ENCODE data around the gene TBC1D22A.

The TBC1D22A gene

GRCh38 chr22:46963672-46964545 is 201.5 kb downstream of the TBC1D22A start:
- DNase-seq, result no peak

- DNase-seq, result no peak
Measured at GRCh38 chr22:46964773-46965550, 202.5 kb downstream of the TBC1D22A start.

- DNase-seq, result no peak
Measured at GRCh38 chr22:46965555-46966494, 203.4 kb downstream of the TBC1D22A start.

GRCh38 chr22:46966495-46966845 is 204.0 kb downstream of the TBC1D22A start:
- DNase-seq, result no peak

DNA sequence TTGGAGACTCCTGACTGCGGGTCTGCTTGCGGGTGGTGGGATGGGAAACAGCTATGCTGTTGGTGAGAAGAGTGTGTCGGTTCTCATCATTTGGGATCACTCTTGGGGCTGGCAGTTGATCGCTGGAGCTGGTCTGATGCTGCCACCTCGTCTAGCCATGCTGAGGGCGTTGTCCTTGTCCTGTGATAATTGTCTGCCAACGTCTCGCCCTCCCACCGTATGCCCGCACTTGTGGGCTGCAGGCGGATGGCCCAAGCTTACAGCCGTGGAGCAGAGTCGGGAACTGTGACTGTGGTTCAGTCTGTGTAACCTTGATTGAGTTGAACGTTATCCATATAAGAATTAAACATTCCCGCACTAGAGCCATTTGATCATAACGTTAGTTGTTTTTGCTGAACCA is 204.4 kb downstream of the TBC1D22A start:
- DNase-seq, result no peak

DNA sequence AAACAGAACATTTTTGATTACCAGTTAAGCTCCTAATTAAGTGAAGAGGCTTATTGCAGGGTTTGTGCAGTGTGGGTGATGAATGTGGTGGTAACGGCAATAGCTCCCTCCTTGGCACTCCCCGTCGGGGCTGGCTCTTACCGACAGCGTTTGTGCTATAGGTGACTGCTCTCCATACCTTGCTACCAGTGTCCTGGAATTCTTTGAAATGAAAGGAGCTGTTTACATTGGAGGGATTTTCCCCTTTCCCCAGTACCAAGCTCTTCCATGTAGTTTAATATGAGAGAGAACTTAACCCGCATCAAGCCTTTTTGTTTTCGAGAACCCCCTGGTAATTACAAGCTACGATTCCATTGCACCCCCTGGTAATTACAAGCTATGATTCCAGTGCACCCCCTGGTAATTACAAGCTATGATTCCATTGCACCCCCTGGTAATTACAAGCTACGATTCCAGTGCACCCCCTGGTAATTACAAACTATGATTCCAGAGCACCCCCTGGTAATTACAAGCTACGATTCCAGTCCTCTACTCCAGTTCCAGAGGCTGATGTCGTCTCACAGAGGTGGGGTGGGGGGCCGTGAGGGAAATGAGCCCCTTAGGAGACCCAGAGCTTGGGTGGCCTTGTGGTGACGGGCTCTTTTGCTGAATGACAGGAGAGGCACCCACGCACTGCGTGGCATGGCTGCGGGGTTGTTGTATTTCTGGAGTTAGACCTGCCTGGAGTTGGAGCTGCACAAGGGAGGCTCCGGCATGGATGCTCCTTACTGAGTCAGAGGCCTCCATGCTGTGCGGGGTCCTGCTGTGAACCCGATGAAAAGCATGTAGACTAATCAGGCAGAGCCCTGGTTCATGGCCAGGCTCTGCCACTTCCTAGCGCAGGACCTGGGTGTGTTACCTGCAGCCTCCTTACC is 205.3 kb downstream of the TBC1D22A start:
- no peak for DNase-seq

DNA sequence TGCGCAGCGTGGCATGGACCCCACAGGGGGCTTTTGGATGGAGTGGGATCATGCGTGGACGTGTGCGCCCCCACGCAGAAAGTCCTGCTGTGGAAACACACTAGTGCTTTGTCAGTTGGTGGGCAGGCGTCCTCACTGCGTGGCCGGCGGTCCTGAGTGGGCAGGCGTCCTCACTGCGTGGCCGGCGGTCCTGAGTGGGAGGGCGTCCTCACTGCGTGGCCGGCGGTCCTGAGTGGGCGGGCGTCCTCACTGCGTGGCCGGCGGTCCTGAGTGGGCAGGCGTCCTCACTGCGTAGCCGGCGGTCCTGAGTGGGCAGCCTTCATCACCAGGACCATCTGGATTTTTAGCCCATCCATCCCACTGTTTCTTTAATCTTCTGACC is 205.9 kb downstream of the TBC1D22A start:
- no peak for DNase-seq

DNA sequence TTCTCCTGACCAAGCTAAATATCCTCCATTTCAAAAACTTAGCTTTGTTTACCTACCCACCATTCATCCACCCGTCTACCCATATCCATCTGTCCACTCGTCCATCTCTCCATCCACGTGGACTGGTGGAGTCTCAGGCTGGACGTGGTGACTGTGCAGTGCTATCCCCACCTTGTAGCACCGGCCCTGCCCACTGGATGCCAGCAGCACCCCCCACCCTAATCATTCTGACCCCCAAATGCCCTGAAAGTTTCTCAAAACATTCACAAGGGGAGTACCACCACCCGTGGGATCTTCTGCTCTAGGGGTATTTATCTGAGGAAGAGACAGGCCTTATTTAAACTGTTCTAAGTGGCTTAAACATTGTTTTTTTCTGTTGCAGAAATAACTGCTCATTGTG is 206.4 kb downstream of the TBC1D22A start:
- no peak for DNase-seq

DNA sequence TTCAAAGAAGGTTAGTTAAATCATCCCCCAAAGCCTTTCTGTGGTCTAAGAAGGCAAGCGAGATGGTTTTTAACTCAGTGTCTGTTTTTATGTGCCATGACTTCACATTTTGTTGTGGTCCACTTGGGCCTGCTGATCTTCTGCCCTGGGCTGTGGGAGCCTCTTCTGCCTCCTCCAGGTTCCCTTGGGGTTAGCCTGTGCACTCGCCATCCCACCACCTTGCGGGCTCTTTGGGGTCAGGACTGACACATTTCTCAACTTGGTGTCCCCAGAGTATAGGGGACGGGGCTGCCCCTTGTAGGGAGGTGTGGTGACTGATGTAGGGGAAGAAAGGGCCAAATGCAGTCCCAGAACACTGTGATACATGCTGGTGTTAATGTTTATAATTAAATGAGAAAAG is 207.0 kb downstream of the TBC1D22A start:
- no peak for DNase-seq

GRCh38 chr22:46969961-46970360 is 207.5 kb downstream of the TBC1D22A start:
- no peak for DNase-seq

DNA sequence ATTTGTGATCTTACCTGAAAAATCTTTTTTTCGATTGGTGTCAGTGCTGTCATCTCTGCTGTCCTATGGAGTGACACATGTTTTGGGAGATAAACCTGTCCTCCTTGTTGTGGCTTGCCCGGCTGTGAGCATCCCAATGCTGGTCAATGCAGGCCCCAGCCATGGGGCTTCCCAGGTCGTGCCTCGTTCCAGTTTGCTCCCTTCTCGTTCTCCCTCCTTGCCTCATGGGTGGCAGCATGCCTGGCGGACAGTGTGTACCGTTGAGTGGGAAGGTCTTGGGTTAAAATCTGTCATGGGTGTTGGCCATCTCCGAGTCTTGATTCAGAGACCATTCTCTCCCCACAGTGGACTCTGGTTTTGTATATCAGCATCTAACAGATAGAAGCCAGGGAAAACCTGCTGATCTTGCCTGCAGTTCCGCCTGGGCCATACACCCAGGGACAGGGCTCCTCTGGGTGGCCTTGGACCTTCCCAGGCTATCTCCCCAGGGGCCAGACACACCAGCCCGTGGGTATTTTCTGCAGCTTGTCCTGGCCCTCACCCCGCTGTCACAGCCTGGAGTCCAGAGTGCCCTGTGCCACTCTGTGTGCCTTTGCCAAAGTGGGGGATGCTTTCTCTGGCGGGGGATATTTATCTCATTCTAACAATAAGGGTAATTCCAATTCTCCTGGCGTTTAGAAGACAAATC is 208.1 kb downstream of the TBC1D22A start:
- no peak for DNase-seq

GRCh38 chr22:46971099-46971763 is 208.8 kb downstream of the TBC1D22A start:
- no peak for DNase-seq

- no peak for DNase-seq
Measured at GRCh38 chr22:46971764-46972125, 209.3 kb downstream of the TBC1D22A start.

GRCh38 chr22:46972256-46972655 is 209.8 kb downstream of the TBC1D22A start:
- DNase-seq, result no peak

DNA sequence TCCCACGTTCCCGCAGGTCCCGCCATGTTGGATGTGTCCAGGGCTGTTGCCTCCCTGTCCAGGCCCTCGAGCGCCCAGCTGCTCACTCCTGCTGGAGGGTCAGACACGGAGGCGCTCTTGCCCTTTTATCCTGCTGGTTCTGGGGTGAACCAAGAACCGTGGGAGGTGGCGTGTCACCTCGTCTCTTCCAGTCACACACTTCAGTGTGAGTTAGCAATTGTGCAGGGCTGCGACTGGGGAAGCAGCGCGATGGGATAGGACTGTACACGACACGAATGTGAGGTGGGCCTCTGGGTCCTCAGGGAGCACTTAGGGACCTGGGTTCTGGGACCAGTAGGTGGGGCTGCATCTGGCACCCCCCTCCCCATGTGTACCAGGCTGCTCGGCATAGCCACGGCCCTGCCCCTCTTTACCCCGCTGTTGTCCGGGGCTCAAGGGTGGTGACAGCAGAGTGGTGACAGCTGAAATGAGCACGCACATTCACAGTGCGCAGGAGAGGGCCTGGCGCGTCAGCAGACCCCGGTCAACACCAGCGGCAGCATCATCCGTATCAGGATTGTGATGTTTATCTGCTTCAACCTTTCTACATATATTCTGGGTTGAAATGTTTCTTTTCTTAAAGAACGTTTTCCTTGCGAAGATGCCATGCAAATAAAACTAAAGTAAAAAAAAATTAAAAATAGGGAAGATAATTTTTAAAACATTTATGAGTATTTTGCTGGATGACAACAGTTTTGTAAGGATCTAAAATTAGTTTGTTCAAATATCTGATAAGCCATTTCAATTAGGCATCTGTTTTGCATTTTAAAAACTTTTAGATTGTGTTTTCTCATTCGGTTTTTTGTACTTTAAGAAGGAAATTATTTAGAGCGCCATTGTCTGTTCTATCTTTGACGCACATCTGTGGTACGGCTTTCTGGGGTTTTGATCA is 210.7 kb downstream of the TBC1D22A start:
- no peak for DNase-seq

DNA sequence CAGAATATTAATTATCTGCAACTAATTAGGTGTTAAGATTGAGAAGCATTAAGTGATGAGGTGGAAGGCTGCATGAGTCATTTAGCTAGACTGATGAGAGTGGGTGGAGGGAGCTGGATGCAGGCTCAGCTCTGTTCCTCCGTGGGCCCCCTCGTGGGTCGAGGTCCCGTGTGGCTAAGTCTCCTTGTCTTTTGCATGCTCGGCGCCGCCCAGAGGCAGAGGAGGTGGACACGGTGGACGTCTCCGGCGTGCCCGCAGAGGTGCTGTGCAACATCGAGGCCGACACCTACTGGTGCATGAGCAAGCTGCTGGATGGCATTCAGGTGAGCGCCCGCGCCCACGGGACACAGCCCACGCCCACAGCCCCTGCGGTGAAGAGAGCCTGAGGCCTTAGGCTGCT is 211.6 kb downstream of the TBC1D22A start:
- no peak for DNase-seq

GRCh38 chr22:46974631-46975585 is 212.5 kb downstream of the TBC1D22A start:
- DNase-seq, result no peak

- no peak for DNase-seq
Measured at GRCh38 chr22:46976143-46976542, 213.7 kb downstream of the TBC1D22A start.

- no peak for DNase-seq
Measured at GRCh38 chr22:46976598-46976997, 214.1 kb downstream of the TBC1D22A start.
